Keratinocyte (primary cell): ENCODE results near the gene TRMT61A. TPM values are rescaled to one million over a fixed set of nuclear protein-coding genes. Genes with fewer than 3 reads are reported as not detected.

Experiments used
- DNase-seq: peaks from one replicate; pipeline ENCODE4 v3.0.0-alpha.2; 2011; ENCODE audit warnings: low read depth, missing footprints, low spot score
- FAIRE-seq: peaks from 2 replicates; lab custom pipeline; 2011; peaks lifted over from hg19 to GRCh38; lab: Jason Lieb, UNC
- H2AFZ ChIP-seq: 2 replicates; pipeline ENCODE4 v1.6.0; 2012; ENCODE audit warnings: low read length, control low read depth, inconsistent platforms; ENCODE audit not compliant: control insufficient read depth
- H3K27ac ChIP-seq: 2 replicates; pipeline ENCODE4 v1.5.1; 2011; ENCODE audit warnings: low read length; ENCODE audit not compliant: control insufficient read depth, insufficient read depth
- H3K27me3 ChIP-seq: 3 replicates; pipeline ENCODE4 v1.6.0; 2011; ENCODE audit warnings: low read length; ENCODE audit not compliant: control insufficient read depth, insufficient read depth; ENCODE audit errors: extremely low read depth
- H3K36me3 ChIP-seq, 2 experiments: 2 replicates in 1 of 2; 3 replicates in 1 of 2; pipeline ENCODE4 v1.5.1; 2011; ENCODE audit warnings: low read length in 2 of 2, mild to moderate bottlenecking in 1 of 2; ENCODE audit not compliant: control insufficient read depth in 2 of 2, insufficient read depth in 2 of 2; ENCODE audit errors: extremely low read depth in 1 of 2
- H3K4me1 ChIP-seq: 3 replicates; pipeline ENCODE4 v1.5.1; 2011; ENCODE audit warnings: low read length; ENCODE audit not compliant: control insufficient read depth, insufficient read depth; ENCODE audit errors: extremely low read depth
- H3K4me2 ChIP-seq: 3 replicates; pipeline ENCODE4 v1.6.0; 2011; ENCODE audit warnings: low read depth, low read length; ENCODE audit not compliant: control insufficient read depth, insufficient read depth; ENCODE audit errors: extremely low read depth
- H3K4me3 ChIP-seq, 3 experiments: fragments of 200-600 bp in 1 of 3; sonication (generic) in 1 of 3; 2 replicates in 2 of 3; 3 replicates in 1 of 3; pipeline ENCODE4 v1.5.1; 2011 to 2016; ENCODE audit warnings: low read length in 3 of 3, mild to moderate bottlenecking in 3 of 3, control low read depth in 2 of 3, inconsistent platforms in 1 of 3, low read depth in 1 of 3, mixed read lengths in 1 of 3, mixed run types in 1 of 3, moderate library complexity in 1 of 3; ENCODE audit not compliant: control insufficient read depth in 2 of 3, insufficient read depth in 2 of 3; ENCODE audit errors: extremely low read depth in 1 of 3
- H3K79me2 ChIP-seq: 2 replicates; pipeline ENCODE4 v1.6.0; 2012; ENCODE audit warnings: low read length; ENCODE audit not compliant: control insufficient read depth, insufficient read depth
- H3K9ac ChIP-seq: 3 replicates; pipeline ENCODE4 v1.6.0; 2011; ENCODE audit warnings: low read length; ENCODE audit not compliant: control insufficient read depth, insufficient read depth; ENCODE audit errors: extremely low read depth
- H3K9me1 ChIP-seq: 3 replicates; pipeline ENCODE4 v1.6.0; 2011; ENCODE audit warnings: low read length; ENCODE audit not compliant: control insufficient read depth, insufficient read depth; ENCODE audit errors: extremely low read depth
- H3K9me3 ChIP-seq: 2 replicates; pipeline ENCODE4 v1.5.1; 2012; ENCODE audit warnings: low read depth, low read length; ENCODE audit not compliant: control insufficient read depth
- H4K20me1 ChIP-seq: 3 replicates; pipeline ENCODE4 v1.6.0; 2011; ENCODE audit warnings: low read length; ENCODE audit not compliant: control insufficient read depth, insufficient read depth; ENCODE audit errors: extremely low read depth
- CTCF ChIP-seq, 3 experiments: IDR thresholded peaks in 1 of 3; conservative IDR thresholded peaks in 1 of 3; optimal IDR thresholded peaks in 1 of 3; 2 replicates in 2 of 3; 3 replicates in 1 of 3; pipeline versions ENCODE3 to v1.5.1; 2011; ENCODE audit warnings: low read length in 3 of 3, mild to moderate bottlenecking in 3 of 3, moderate library complexity in 2 of 3, control low read depth in 1 of 3, inconsistent platforms in 1 of 3; ENCODE audit not compliant: insufficient read depth in 2 of 3; ENCODE audit errors: extremely low read depth in 1 of 3
- EZH2 ChIP-seq: IDR thresholded peaks from one replicate; pipeline ENCODE4 v1.6.1; 2012; ENCODE audit warnings: inconsistent platforms, mild to moderate bottlenecking, low read length, moderate library complexity
- dilution Hi-C: fragments of 300-500 bp; cut with MboI; formaldehyde crosslinking; loops from one replicate; pipeline ENCODE4 v1.7.0; 2020; ENCODE audit warnings: low sequenced_read_pairs; ENCODE audit not compliant: extremely low pct_ligation_motif_present
- polyA plus RNA-seq, 5 experiments: library from polyadenylated mRNA; depleted of rRNA in 3 of 5; stranded (reverse) in 3 of 5; stranded (forward) in 1 of 5; unstranded in 1 of 5; fragments of >200 nt; gene quantifications; 1 replicate in 1 of 5; 2 replicates in 3 of 5; 3 replicates in 1 of 5; pipeline versions ENCODE4 v1.2.1 to v1.2.3, GENCODE V29; 2011 to 2012; ENCODE audit warnings: missing spikeins in 2 of 5, low read depth in 1 of 5, low replicate concordance in 1 of 5

Gene TRMT61A
- polyA plus RNA-seq, 1 donor (not counting 4 experiments of a cell fraction or from before 2014, with no cell fraction given) = 4.4 TPM

- H3K27me3 ChIP-seq = peaks cover 24% of the 10 kb centered on the region
- H3K9me3 ChIP-seq = no peaks in the 10 kb centered on the region
- H4K20me1 ChIP-seq = no peaks in the 10 kb centered on the region
- FAIRE-seq (no peak), DNase-seq (no peak)
- no peak overlapping the region for H3K9ac ChIP-seq
- no peak overlapping the region for H3K27ac ChIP-seq
- H3K36me3 ChIP-seq = peaks cover 4 to 7% of the 10 kb centered on the region in 2 experiments
- H3K4me3 ChIP-seq = no peak overlapping the region
- TF ChIP-seq EZH2 = no peak
- no peak for TF ChIP-seq CTCF (optimal IDR thresholded peaks at IDR 0.05 in 1 of 3, IDR thresholded peaks at IDR 0.05 in 1 of 3, conservative IDR thresholded peaks at IDR 0.05 in 1 of 3; ENCODE audit: extremely low read depth in 1 of 3, insufficient read depth in 2 of 3, low read length in 3 of 3)
- no peak overlapping the region for H3K4me2 ChIP-seq
- H3K9me1 ChIP-seq = no peaks in the 10 kb centered on the region
- peaks cover 35% of the 10 kb centered on the region for H3K4me1 ChIP-seq
- dilution Hi-C loops = no loop called here
- H3K79me2 ChIP-seq = peaks cover 22% of the 10 kb centered on the region
- no peak overlapping the region for H2AFZ ChIP-seq
Measured at GRCh38 chr14:103526247-103526913, 2.6 kb upstream of the TRMT61A start.

GRCh38 chr14:103526914-103527248 lies 2.1 kb upstream of the TRMT61A start:
- FAIRE-seq = no peak

More at GRCh38 chr14:103526914-103527248, 2.1 kb upstream of the TRMT61A start:
- Histone ChIP-seq H3K27ac (no peak overlapping the region), H3K9me3 (no peaks in the 10 kb centered on the region), H3K4me1 (peaks cover 35% of the 10 kb centered on the region), H3K27me3 (peaks cover 19% of the 10 kb centered on the region), H3K36me3 (peaks cover 4 to 7% of the 10 kb centered on the region in 2 experiments), H3K4me2 (no peak overlapping the region), H3K79me2 (peaks cover 26% of the 10 kb centered on the region), H3K9me1 (no peaks in the 10 kb centered on the region), H4K20me1 (no peaks in the 10 kb centered on the region), H3K4me3 (no peak overlapping the region), H2AFZ (no peak overlapping the region), H3K9ac (no peak overlapping the region)
- TF ChIP-seq CTCF (optimal IDR thresholded peaks at IDR 0.05 in 1 of 3, IDR thresholded peaks at IDR 0.05 in 1 of 3, conservative IDR thresholded peaks at IDR 0.05 in 1 of 3; ENCODE audit: extremely low read depth in 1 of 3, insufficient read depth in 2 of 3, low read length in 3 of 3) (no peak), EZH2 (no peak)
- dilution Hi-C loops = no loop called here
- DNase-seq = no peak
